HCT116 (cell line): ENCODE results near the gene DNLZ. TPM values are rescaled to one million over a fixed set of nuclear protein-coding genes. Genes with fewer than 3 reads are reported as not detected.

Experiments used
- ATAC-seq: fragments of 200-7000 bp; cut with Tn5 transposase; 2 replicates; pipeline ENCODE4 v1.9.1; 2020; ENCODE audit warnings: mild to moderate bottlenecking, moderate library complexity
- BruUV-seq: library from RNA; stranded (reverse); fragments of 400-500 nt; replicated peaks from 2 replicates; lab custom pipeline; 2021; lab: Mats Ljungman, UMichigan
- CTCF ChIA-PET: fragments of 300-600 bp; sonication (Branson Sonifier 250); formaldehyde crosslinking; loops from one replicate; lab custom pipeline; 2021; ENCODE audit warnings: antibody characterized with exemption; lab: Charles Lee
- POLR2A ChIA-PET: fragments of 300-600, 350-600 bp; sonication (Branson Sonifier 250); formaldehyde crosslinking; loops from one replicate; lab custom pipeline; 2021; ENCODE audit warnings: antibody characterized with exemption; lab: Charles Lee
- RAD21 ChIA-PET, 2 experiments: fragments of 300-600 bp; sonication (Branson Sonifier 250); formaldehyde crosslinking; loops; one replicate each; lab custom pipeline; 2023; ENCODE audit warnings: low total read pairs in 2 of 2; ENCODE audit not compliant: uncharacterized antibody in 2 of 2, unreplicated experiment in 2 of 2, low non-redundant PET in 1 of 2; lab: Charles Lee
- DNase-seq: peaks from one replicate; pipeline ENCODE4 v3.0.0-alpha.2; 2010; ENCODE audit warnings: low read depth, low spot score
- H2AFZ ChIP-seq: fragments of 200-600 bp; shearing (Covaris generic), sonication (generic); 2 replicates; pipeline ENCODE4 v1.6.1; 2017; ENCODE audit warnings: low read depth, mixed run types, mixed read lengths, antibody characterized with exemption, low read length; ENCODE audit not compliant: poor library complexity, severe bottlenecking
- H3K27ac ChIP-seq: 2 replicates; pipeline ENCODE4 v1.5.1; 2012; ENCODE audit warnings: low read depth, low read length
- H3K27me3 ChIP-seq: fragments of 200-600 bp; sonication (generic); 2 replicates; pipeline ENCODE4 v1.6.1; 2016; ENCODE audit warnings: mixed run types, low read length, mixed read lengths; ENCODE audit not compliant: insufficient read depth
- H3K36me3 ChIP-seq, 2 experiments: fragments of 200-500 bp in 1 of 2; fragments of 200-600 bp in 1 of 2; sonication (Bioruptor generic) in 1 of 2; sonication (generic) in 1 of 2; 2 replicates each; pipeline versions ENCODE4 v1.5.1 to v1.6.1; 2014 to 2016; ENCODE audit warnings: low read length in 2 of 2, inconsistent platforms in 1 of 2, mixed read lengths in 1 of 2, mixed run types in 1 of 2; ENCODE audit not compliant: insufficient read depth in 2 of 2, control insufficient read depth in 1 of 2
- H3K4me1 ChIP-seq, 2 experiments: fragments of 200-600 bp in 1 of 2; sonication (generic) in 1 of 2; 2 replicates each; pipeline versions ENCODE4 v1.5.1 to v1.6.1; 2012 to 2017; ENCODE audit warnings: low read length in 2 of 2, inconsistent platforms in 1 of 2, mild to moderate bottlenecking in 1 of 2, mixed read lengths in 1 of 2, mixed run types in 1 of 2, moderate library complexity in 1 of 2; ENCODE audit not compliant: insufficient read depth in 2 of 2, control insufficient read depth in 1 of 2
- H3K4me2 ChIP-seq: fragments of 200-600 bp; sonication (generic); 2 replicates; pipeline ENCODE4 v1.6.1; 2017; ENCODE audit warnings: mixed run types, low read length, mixed read lengths
- H3K4me3 ChIP-seq, 2 experiments: fragments of 200-600 bp in 1 of 2; sonication (generic) in 1 of 2; replicated peaks in 1 of 2; 2 replicates each; pipeline ENCODE4 v1.5.1; 2011 to 2016; ENCODE audit warnings: low read length in 2 of 2, control low read depth in 1 of 2, low read depth in 1 of 2, mild to moderate bottlenecking in 1 of 2, mixed read lengths in 1 of 2, mixed run types in 1 of 2
- H3K79me2 ChIP-seq: fragments of 200-600 bp; sonication (generic); 2 replicates; pipeline ENCODE4 v1.6.1; 2017; ENCODE audit warnings: mild to moderate bottlenecking, mixed run types, low read length, moderate library complexity, mixed read lengths; ENCODE audit not compliant: insufficient read depth
- H3K9ac ChIP-seq: fragments of 200-600 bp; sonication (generic); 2 replicates; pipeline ENCODE4 v1.6.1; 2016; ENCODE audit warnings: low read length, mixed read lengths
- H3K9me2 ChIP-seq: fragments of 200-600 bp; sonication (generic), shearing (Covaris generic); 2 replicates; pipeline ENCODE4 v1.6.1; 2017; ENCODE audit warnings: mixed run types, mild to moderate bottlenecking, moderate library complexity; ENCODE audit not compliant: insufficient read depth
- H3K9me3 ChIP-seq, 2 experiments: fragments of 200-500 bp in 1 of 2; fragments of 200-600 bp in 1 of 2; sonication (Bioruptor generic) in 1 of 2; sonication (generic) in 1 of 2; 2 replicates each; pipeline ENCODE4 v1.6.1; 2014 to 2017; ENCODE audit warnings: low read length in 2 of 2, mixed read lengths in 2 of 2, inconsistent platforms in 1 of 2, low read depth in 1 of 2, mild to moderate bottlenecking in 1 of 2, mixed run types in 1 of 2, moderate library complexity in 1 of 2; ENCODE audit not compliant: control insufficient read depth in 1 of 2, insufficient read depth in 1 of 2
- H4K20me1 ChIP-seq: fragments of 200-600 bp; sonication (generic), shearing (Covaris generic); 2 replicates; pipeline ENCODE4 v1.6.1; 2017; ENCODE audit warnings: mixed run types, mild to moderate bottlenecking, moderate library complexity; ENCODE audit not compliant: insufficient read depth
- ATF3 ChIP-seq: IDR thresholded peaks from 2 replicates; pipeline ENCODE4 v1.6.1; 2012
- CBX3 ChIP-seq: IDR thresholded peaks from 2 replicates; pipeline ENCODE4 v1.6.1; 2012; ENCODE audit warnings: low read depth
- CEBPB ChIP-seq: IDR thresholded peaks from 2 replicates; pipeline ENCODE4 v1.6.1; 2012; ENCODE audit warnings: low read depth
- EZH2 ChIP-seq: fragments of 200-600 bp; sonication (generic); IDR thresholded peaks from 2 replicates; pipeline ENCODE4 v1.6.1; 2017; ENCODE audit warnings: antibody characterized with exemption, mixed run types
- EZH2phosphoT487 ChIP-seq: fragments of 200-600 bp; IDR thresholded peaks from 2 replicates; pipeline ENCODE4 v1.6.1; 2018; ENCODE audit warnings: antibody characterized with exemption, borderline replicate concordance
- FOSL1 ChIP-seq: IDR thresholded peaks from 2 replicates; pipeline ENCODE4 v1.6.1; 2012; ENCODE audit warnings: low read depth
- JUND ChIP-seq: IDR thresholded peaks from 2 replicates; pipeline ENCODE4 v1.6.1; 2012
- MAX ChIP-seq: IDR thresholded peaks from 2 replicates; pipeline ENCODE4 v1.6.1; 2012
- POLR2AphosphoS5 ChIP-seq: IDR thresholded peaks from 2 replicates; pipeline ENCODE4 v1.6.1; 2011; ENCODE audit warnings: mild to moderate bottlenecking, low read depth, low read length, moderate library complexity
- REST ChIP-seq: IDR thresholded peaks from 2 replicates; pipeline ENCODE4 v1.6.1; 2012; ENCODE audit warnings: low read depth
- SIN3A ChIP-seq: IDR thresholded peaks from 2 replicates; pipeline ENCODE4 v1.6.1; 2012; ENCODE audit warnings: low read depth
- SP1 ChIP-seq: IDR thresholded peaks from 2 replicates; pipeline ENCODE4 v1.6.1; 2012; ENCODE audit warnings: low read depth
- TCF7L2 ChIP-seq: IDR thresholded peaks from 2 replicates; pipeline ENCODE4 v1.7.0; 2011; ENCODE audit warnings: borderline replicate concordance, inconsistent platforms; ENCODE audit not compliant: insufficient read depth, insufficient read length; ENCODE audit errors: extremely low read depth
- YY1 ChIP-seq: IDR thresholded peaks from 2 replicates; pipeline ENCODE4 v1.6.1; 2011; ENCODE audit warnings: low read length, low read depth, moderate library complexity, mild to moderate bottlenecking; ENCODE audit not compliant: insufficient replicate concordance; ENCODE audit errors: extremely low read depth
- ZBTB33 ChIP-seq: IDR thresholded peaks from 2 replicates; pipeline ENCODE4 v1.6.1; 2011; ENCODE audit warnings: mild to moderate bottlenecking, low read length, moderate library complexity; ENCODE audit not compliant: insufficient replicate concordance; ENCODE audit errors: extremely low read depth
- ZNF274 ChIP-seq: fragments of 200-500 bp; sonication (Bioruptor generic); IDR thresholded peaks from 2 replicates; pipeline ENCODE4 v1.6.1; 2014; ENCODE audit warnings: mild to moderate bottlenecking, low read depth, low read length, inconsistent platforms
- intact Hi-C: fragments of 100-400 bp; cut with micrococcal nuclease; formaldehyde crosslinking; loops from 2 replicates; pipeline ENCODE4 v1.10.0; 2022
- total RNA-seq: library from RNA; stranded (reverse); gene quantifications from one replicate; pipeline ENCODE4 v1.2.1, GENCODE V29; 2021; ENCODE audit not compliant: unreplicated experiment

Gene DNLZ
- total RNA-seq, 1 experiment from 2014 or later: 21.9 TPM

- H3K27me3 ChIP-seq: no peaks in the 10 kb centered on the region
- no peak for ATAC-seq
These were observed 4.6 kb upstream of the DNLZ start for GRCh38 chr9:136368190-136368589.

More at GRCh38 chr9:136368190-136368589, 4.6 kb upstream of the DNLZ start:
- no peak overlapping the region for H3K4me2 ChIP-seq
- no peak overlapping the region for H2AFZ ChIP-seq
- H3K4me1 ChIP-seq: peaks cover 5 to 16% of the 10 kb centered on the region in 2 experiments; a peak in 3 of 4 replicates
- no TSS peak for BruUV-seq
- TF ChIP-seq YY1: no peak
- no peak for TF ChIP-seq ZBTB33
- TF ChIP-seq REST: no peak
- no peak for TF ChIP-seq ATF3
- no peak for TF ChIP-seq EZH2
- TF ChIP-seq SP1: no peak
- no peak for TF ChIP-seq MAX
- no peak for TF ChIP-seq SIN3A
- no peak for TF ChIP-seq ZNF274
- TF ChIP-seq POLR2AphosphoS5: no peak
- no peak for TF ChIP-seq EZH2phosphoT487
- TF ChIP-seq CEBPB: no peak
- no peak for TF ChIP-seq FOSL1
- TF ChIP-seq TCF7L2: no peak
- TF ChIP-seq CBX3: no peak
- no peak for TF ChIP-seq JUND
- RAD21 ChIA-PET: no interaction called here
- H3K9me2 ChIP-seq: no peaks in the 10 kb centered on the region
- H3K79me2 ChIP-seq: no peaks in the 10 kb centered on the region
- CTCF ChIA-PET: no interaction called here
- no peak overlapping the region for H3K27ac ChIP-seq
- H3K9me3 ChIP-seq: no peaks in the 10 kb centered on the region
- H3K4me3 ChIP-seq: no peak overlapping the region
- H3K36me3 ChIP-seq: no peaks in the 10 kb centered on the region
- intact Hi-C loops: no loop called here
- no peak for DNase-seq
- no peak overlapping the region for H3K9ac ChIP-seq
- H4K20me1 ChIP-seq: no peaks in the 10 kb centered on the region
- POLR2A ChIA-PET: no interaction called here
